HG03196 (cell line): Measurements from ENCODE around the gene RIMS3.
"Not testable (repeated sequence)": the region's sequence is repeated elsewhere in the genome, so short reads cannot be mapped to it uniquely, and the experiment has no call there.

Experiments used
- ATAC-seq: cut with Tn5 transposase; IDR thresholded peaks from one replicate; pipeline ENCODE4 v1.9.1; 2021; ENCODE audit not compliant: unreplicated experiment

Gene RIMS3

DNA sequence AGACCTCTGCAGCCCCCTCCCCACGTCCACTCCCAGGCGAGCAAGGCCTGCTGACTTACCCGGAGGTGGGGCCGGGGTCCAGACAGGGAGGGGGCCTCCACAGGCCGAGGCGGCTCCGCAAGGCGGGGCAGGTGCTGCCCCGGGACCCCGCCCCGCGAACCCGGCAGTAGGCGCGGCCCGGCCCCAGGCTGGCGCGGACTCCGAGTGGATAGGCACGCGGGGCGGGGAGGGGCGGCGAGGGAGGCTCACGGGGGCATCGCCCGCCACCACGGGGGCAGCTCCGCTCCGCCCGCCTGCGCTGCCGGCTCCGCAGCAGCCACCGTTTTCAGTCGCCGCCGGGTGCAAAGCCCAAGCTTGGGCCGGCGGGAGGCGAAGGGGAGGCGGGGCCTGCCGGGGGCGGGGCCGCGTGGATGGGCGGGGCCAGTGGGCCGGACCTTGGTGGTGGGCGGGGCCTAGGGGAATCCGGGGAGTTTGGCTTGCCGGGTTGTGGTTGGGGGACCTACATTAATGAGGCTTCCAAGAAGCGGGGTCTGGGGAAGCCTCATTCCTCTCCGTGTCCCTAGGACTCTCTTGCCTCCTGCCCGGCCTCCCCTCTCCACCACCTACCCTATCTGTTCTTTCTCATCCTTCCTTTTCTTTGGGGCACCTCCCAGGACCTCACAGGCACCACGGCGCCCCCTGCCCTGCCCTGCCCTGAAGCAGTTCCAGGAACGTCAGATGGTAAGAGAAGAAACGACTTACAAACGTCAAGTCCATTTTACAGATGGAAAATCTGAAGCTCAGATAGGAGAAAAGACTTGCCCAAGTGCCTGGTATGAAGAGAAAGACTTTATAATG, at the start of gene RIMS3:
RIMS3 (minus strand) TSS at position 348 of the 837 bp plus-strand sequence. CDS start 23,757 bp downstream, outside the sequence.
- peak; percentile 54 for ATAC-seq

DNA sequence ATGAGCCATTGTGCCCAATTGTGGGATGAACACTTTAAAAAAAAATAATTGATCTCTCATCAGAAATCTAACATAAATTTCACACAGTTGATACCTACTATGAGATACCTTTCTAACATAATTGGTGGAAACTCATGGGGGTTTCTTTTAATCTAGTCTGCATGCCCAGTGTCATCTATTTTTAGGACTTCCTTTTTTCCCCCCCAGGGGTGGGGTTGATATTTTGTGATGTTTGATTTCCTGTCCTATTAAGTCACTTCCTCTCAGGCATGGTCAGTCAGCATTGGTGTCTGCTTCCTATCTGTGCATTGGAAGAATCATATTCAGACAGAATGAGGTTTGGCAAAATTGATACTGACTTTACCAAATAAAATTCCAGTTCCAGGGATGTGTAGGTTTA, 47.5 kb upstream of the RIMS3 start:
- no peak for ATAC-seq

GRCh38 chr1:40712405-40712944, 47.0 kb upstream of the RIMS3 start:
- no peak for ATAC-seq

DNA sequence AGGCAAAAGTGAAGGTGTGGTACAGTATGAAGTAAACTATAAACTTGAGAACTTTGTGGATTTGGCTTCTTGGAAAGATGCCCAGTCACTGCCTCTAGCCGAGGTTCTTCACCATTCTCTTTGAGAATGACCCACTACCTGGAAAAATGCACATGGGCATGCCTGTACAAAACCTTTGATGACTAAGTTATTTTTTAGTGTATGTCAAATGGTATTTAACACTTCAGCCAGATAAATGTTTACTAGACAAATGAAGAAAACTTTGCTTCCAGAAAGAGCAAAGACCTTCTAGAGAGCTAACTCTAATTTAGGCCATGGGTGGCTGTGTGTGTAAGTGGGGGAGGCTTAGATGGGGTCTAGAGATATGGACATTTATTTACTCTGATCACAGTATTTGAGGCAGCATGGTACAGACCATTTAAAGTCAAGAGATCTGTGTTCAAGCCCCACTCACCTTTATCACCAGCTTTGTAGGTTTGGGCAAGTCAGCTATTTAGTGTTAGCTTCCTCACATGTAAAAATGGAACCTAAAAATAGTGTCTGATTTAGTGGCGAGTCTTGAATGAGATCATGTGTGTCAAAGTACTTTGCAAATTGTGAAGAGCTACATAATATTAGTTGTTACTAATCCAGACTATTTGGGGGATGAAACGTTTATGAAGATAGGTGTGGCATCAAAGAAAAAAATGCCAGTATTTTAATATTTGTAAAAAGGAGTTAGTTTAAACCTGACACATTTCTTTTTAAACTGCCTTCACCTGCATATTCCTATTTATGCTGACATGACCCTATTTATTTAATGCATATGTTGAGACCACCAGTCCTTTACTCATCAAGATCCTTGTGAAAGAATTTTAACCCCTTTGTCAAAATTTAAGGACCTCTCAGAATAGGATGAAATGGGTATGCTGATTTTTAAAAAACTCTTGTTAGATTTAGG, 46.3 kb upstream of the RIMS3 start:
- no peak for ATAC-seq

DNA sequence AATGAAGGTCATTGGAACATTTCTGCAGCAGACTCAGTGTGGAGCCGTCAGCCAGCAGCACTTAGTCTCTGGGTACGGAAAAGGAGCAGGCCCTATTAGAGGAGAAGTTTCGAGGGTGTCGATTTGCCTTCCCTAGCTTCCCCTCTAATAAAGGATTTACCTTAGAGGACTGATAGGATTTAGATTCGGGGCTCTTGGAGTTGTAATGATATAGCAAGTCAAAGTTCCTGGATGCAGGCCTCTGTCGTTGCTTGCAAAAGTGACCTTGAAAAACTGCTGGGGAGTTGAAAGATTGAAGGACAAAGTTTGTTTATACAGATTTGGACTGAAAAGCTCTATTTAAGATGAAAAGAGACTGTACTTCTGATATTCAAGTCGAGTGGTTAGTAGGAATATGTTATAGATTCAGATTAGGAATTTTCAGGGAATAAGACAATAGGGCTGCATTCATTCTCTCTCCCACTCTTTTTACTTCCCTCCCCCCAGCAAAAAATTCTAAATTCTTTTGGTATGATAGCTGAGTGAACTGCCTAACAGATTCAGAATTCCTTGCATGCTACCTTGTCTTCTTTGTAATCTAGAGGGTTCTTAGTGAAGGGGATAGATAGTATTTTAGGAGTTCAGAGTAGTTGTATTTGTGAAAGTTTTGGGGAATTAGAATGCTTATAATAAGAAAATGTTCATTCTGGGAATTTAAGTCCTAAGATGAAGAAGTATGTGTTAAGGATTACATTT, 45.3 kb upstream of the RIMS3 start:
- no peak for ATAC-seq

DNA sequence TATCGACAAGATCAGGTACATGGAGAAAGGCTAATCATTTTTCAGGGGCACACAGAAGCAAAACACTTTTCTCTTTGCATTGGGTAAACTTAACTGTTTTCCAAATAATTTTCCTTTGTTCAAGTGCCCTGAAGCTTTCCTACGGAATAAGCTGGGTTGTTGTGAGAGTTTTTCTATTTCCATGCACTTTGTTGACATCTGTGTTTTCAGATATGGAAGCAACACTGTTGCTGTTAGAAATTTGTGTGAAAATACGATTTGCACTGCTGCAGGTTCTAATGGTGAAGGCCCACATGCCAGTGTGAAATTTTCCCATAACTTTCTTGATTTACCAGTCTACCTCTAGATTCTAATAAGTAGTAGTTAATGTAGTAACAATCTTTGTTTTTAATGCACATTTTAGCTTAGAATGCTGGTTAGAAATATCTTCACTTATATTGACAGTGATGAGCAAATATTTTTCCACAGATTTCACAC, 44.4 kb upstream of the RIMS3 start:
- ATAC-seq: no peak

DNA sequence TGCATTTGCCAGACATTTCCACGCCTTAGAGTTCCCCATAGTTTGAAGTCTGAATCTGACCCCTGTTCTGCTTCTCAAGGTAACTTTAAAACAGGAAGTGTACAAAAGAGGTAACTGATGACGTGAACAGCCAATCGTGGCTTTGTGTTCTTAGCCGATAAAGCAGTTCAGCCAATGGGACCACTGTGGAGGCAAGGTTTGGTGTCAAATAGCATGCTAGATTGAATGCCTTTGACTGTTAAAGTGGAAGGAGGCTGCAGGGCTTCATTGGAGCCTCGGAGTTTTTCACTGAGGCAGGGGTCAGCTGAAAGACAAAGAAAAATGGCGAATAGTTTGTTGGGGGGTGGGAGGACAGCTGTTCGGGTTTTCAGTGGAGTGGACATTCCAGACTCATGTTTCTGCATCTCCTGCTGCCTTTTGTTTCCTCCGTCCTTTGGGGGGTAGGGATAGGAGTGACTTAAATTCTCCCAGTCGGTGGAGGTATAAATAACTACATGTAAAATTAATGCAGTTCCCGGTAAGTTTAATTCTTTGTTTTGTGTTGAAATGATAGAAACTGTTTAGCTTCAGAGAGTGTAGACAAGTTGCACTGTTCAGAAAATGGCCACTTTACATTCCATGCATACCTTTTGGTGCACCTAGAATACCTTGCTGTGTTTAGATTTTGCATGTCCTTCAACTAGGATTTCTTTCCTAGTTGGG, 43.8 kb upstream of the RIMS3 start:
- peak; percentile 73 for ATAC-seq

- ATAC-seq: peak; percentile 55
These were observed 43.2 kb upstream of the RIMS3 start for GRCh38 chr1:40708750-40709099.

GRCh38 chr1:40706626-40707025, 41.1 kb upstream of the RIMS3 start:
- ATAC-seq: no peak

DNA sequence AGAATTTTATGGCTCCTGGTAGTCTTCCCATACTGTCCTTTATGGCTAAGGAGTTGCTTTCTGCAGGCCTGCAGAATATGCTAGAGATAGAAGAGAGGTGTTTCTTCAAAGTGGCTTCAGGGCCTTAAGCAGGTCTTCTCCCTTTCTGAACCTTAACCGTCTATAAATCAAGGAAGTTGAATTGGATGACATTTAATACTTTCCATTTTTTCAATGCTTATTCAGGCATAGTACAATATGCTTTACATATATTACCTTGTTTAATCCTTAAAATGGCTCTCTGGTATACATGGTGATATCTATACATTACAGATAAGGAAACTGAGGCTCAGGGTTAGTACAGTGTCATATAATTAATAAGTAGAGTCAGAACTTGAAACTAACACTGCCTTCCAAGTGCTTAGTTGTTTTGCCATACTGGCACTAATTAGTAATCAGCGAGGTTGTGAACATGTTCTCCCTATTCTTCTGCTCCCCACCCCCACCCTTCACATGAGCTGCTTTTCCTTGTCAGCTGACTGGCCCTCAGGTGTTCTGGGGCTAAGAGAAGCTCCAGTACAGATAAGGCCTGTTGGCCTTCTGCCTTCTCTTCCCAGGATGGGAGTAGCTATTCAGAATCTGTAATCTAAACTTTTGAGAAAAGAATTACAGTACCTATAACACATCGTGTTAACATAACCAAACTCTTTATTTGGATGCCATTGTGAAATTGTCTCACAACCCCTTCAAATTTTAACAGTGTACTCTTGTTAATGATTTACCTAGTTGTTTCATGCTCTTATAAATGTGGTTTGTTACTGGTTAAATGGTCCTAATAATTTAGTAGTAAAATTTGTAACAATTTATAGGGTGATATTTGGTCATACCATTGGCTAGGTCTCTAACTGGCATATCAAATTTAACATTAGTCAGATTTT, 39.6 kb upstream of the RIMS3 start:
- no peak for ATAC-seq

GRCh38 chr1:40703316-40703715, 37.8 kb upstream of the RIMS3 start:
- ATAC-seq: no peak

DNA sequence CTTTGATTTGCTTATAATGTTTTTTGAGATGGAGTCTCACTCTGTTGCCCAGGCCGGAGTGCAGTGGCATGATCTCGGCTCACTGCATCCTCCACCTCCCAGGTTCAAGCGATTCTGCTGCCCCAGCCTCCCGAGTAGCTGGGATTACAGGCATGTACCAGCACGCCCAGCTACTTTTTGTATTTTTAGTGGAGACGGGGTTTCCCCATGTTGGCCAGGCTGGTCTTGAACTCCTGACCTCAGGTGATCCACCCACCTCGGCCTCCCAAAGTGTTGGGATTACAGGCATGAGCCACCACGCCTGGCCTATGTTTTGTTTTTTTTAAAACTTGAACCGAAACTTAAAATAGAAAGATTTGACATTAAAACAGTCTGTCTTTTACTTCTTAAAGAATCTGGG, 37.3 kb upstream of the RIMS3 start:
- not testable (repeated sequence) for ATAC-seq

DNA sequence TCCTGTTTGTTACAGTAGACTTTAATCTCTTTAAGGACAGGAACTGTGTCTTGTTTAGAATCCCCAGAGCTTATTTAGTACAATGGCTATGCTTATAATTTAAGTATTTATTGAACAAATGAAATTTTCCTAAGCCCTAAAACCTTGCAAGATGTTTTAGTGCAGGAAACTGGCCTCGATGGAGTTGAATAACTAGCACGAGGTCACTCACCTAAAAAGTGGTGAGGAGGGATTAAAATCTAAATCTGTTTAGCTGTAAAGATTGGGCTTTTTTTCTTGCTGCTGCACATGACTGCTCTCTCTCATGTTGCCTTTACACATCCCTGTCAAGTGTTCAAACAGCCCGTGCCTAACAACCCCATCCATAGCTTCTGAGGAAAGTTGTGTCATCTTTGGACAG, 36.2 kb upstream of the RIMS3 start:
- no peak for ATAC-seq

DNA sequence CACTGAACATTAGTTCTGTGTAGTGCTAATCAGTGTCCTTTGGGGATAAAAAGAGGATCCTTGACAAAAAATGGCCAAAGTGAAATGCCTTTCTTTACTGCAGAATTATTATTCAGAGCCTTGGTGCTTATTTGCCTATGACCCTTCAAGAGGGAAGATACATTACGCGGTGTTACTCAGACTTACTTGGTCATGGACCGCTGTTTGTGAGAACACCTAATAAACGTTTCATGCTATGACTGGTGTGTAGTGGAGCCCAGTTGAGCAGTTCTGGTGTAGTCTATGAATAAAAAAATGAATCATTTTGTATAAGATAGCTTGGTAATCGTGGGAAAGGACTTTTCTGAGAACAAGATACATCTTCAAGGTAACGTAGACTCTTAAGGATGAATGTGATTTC, 34.3 kb upstream of the RIMS3 start:
- ATAC-seq: no peak

DNA sequence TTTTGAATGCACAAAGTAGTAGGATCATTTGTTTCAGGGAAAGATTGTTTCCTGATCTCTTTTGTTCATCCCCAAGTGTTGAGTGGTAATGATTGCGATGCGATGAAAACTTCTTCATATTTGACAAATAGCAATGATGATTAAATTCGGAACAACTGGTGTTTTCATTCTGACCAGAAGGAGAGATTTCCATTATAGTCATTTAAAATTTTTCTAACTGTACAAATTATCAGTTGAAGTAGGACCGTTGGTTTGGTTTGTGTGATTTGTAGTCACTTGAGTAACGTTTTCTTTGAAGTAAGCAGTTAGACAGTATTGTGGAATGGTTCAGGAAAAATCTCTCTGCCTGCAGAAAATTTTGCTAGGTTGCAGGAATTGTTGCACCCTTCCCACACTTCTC, 32.0 kb upstream of the RIMS3 start:
- ATAC-seq: no peak

- ATAC-seq: no peak
These were observed 30.8 kb upstream of the RIMS3 start for GRCh38 chr1:40696294-40696693.

- no peak for ATAC-seq
These were observed 28.9 kb upstream of the RIMS3 start for GRCh38 chr1:40694353-40694874.

GRCh38 chr1:40693425-40693824, 27.9 kb upstream of the RIMS3 start:
- no peak for ATAC-seq

GRCh38 chr1:40692429-40692895, 27.0 kb upstream of the RIMS3 start:
- ATAC-seq: peak; percentile 12
